ENCODE data around the gene CCDC8. TPM values are rescaled to one million over a fixed set of nuclear protein-coding genes. Genes with fewer than 3 reads are reported as not detected.

Gene CCDC8
- total and polyA plus RNA-seq, 2 of the 4 experiments (the other 2 are of a cell fraction) = 9.3 to 10.2 TPM

DNA sequence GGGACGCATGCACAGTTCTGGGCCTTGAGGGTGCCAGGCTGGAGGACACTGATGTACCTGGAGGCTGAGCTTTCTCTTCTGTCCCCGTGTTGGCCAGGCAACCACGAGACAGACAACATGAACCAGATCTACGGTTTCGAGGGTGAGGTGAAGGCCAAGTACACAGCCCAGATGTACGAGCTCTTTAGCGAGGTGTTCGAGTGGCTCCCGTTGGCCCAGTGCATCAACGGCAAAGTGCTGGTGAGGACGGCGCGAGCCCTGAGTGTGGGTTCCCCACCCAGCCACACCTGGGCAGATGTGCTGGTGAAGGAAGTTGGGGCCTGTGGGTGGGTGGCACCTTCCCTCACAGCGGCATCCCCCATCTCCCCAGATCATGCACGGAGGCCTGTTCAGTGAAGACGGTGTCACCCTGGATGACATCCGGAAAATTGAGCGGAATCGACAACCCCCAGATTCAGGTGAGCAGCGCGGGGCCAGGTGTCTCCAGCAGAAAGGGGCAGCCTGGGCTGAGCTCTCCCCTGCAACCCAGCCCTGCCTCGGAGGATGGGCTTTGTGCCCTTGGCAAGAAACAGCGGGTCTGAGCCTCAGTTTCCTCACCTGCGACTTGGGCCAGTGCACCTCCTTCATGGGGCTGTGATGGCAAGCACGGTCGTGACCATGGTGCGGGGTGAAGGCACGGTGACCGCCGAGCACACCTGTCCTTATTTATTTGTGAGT lies 26.2 kb downstream of the CCDC8 start:
- Histone ChIP-seq H2AK9ac (replicated peaks; ENCODE audit: low read depth, low read length, poor library complexity) (peak overlapping the region; percentile 37), H3K27me3 (ENCODE audit: control insufficient read depth, insufficient read depth, low read length) (no peaks in the 10 kb centered on the region), H2BK5ac (ENCODE audit: low read depth, low read length, poor library complexity, severe bottlenecking) (no peak overlapping the region), H3K9ac (ENCODE audit: low read depth, low read length) (no peak overlapping the region), H4K91ac (ENCODE audit: insufficient read depth, low read depth, low read length) (no peak overlapping the region), H2BK20ac (ENCODE audit: low read depth, low read length) (no peak overlapping the region), H3K36me3 (ENCODE audit: control insufficient read depth, insufficient read depth, low read length) (peaks cover 55% of the 10 kb centered on the region), H3K14ac (replicated peaks; ENCODE audit: low read depth, low read length) (no peak overlapping the region), H3K23ac (ENCODE audit: low read depth, low read length) (no peak overlapping the region), H3K56ac (ENCODE audit: extremely low read depth, insufficient read depth, low read length) (no peak overlapping the region), H3K9me3 (ENCODE audit: control insufficient read depth, insufficient read depth, low read length) (peaks cover 6% of the 10 kb centered on the region), H2BK120ac (ENCODE audit: low read depth, low read length) (no peak overlapping the region), H3K27ac (ENCODE audit: insufficient read depth, low read length) (no peak overlapping the region), H4K20me1 (ENCODE audit: insufficient read depth, low read length) (no peaks in the 10 kb centered on the region; the same call in 1 of the 2 replicates), H4K8ac (ENCODE audit: low read depth in 2 of 2, low read length in 2 of 2) (no peak overlapping the region), H3K18ac (ENCODE audit: low read depth, low read length) (no peak overlapping the region), H4K5ac (ENCODE audit: low read depth, low read length) (no peak overlapping the region), H2AFZ (replicated peaks; ENCODE audit: low read length, poor library complexity) (peak overlapping the region; percentile 33), H3K79me1 (ENCODE audit: low read depth in 1 of 2, low read length in 2 of 2) (peaks cover 0 to 26% of the 10 kb centered on the region in 2 experiments; a peak in 3 of 4 replicates), H3K9me1 (ENCODE audit: insufficient read depth, low read length) (peaks cover 11% of the 10 kb centered on the region), H3K4me1 (ENCODE audit: control insufficient read depth, insufficient read depth, low read length) (peaks cover 7% of the 10 kb centered on the region), H3K4me2 (ENCODE audit: low read depth, low read length) (no peak overlapping the region), H3K4me3 (ENCODE audit: insufficient read depth, low read depth, low read length) (no peak overlapping the region), H2BK15ac (ENCODE audit: low read depth, low read length) (no peak overlapping the region), H2AK5ac (ENCODE audit: low read depth, low read length) (no peak overlapping the region), H3K4ac (ENCODE audit: low read depth, low read length) (no peak overlapping the region)
- CTCF ChIA-PET = interaction anchor here (0.6 kb wide), 1 partner anchor 63 kb away, joined by 5 read pairs; no protein-coding TSS in a partner anchor
- no TSS peak for BruUV-seq (replicated peaks)
- intact Hi-C loops (cut with micrococcal nuclease) = no loop called here
- dilution Hi-C loops (cut with HindIII; ENCODE audit: low sequenced_read_pairs, unreplicated experiment) = no loop called here
- POLR2A ChIA-PET (ENCODE audit: unreplicated experiment) = no interaction called here
- ATAC-seq (ENCODE audit: low read depth) = no peak
- no peak for DNase-seq
- WGBS, 2 experiments (ENCODE audit: extremely low coverage in 2 of 2, insufficient read length in 1 of 2) = 99% methylated on average over 16 of the region's 30 CpGs; no CpG with 5 or more reads in 1 of the 2 experiments
- in situ Hi-C loops (cut with MboI; ENCODE audit: low sequenced_read_pairs) = loop anchor here (10.0 kb wide), 1 partner anchor 102 kb away; no protein-coding TSS in a partner anchor
- TF ChIP-seq, protein P1, sequence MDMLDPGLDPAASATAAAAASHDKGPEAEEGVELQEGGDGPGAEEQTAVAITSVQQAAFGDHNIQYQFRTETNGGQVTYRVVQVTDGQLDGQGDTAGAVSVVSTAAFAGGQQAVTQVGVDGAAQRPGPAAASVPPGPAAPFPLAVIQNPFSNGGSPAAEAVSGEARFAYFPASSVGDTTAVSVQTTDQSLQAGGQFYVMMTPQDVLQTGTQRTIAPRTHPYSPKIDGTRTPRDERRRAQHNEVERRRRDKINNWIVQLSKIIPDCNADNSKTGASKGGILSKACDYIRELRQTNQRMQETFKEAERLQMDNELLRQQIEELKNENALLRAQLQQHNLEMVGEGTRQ (IDR thresholded peaks at IDR 0.05; ENCODE audit: low read depth, low read length) = no peak
- TF ChIP-seq BHLHE40 (IDR thresholded peaks at IDR 0.05; ENCODE audit: low read depth, low read length) (no peak), MAZ (IDR thresholded peaks at IDR 0.05; ENCODE audit: borderline replicate concordance, low read depth, low read length) (no peak), CHD1 (IDR thresholded peaks at IDR 0.05; ENCODE audit: low read depth, low read length) (no peak), RFX5 (IDR thresholded peaks at IDR 0.05; ENCODE audit: low read depth, low read length) (no peak), RAD21 (IDR thresholded peaks at IDR 0.05; ENCODE audit: low read length) (no peak), FOS (IDR thresholded peaks at IDR 0.05; ENCODE audit: low read depth, low read length) (no peak), CEBPB (IDR thresholded peaks at IDR 0.05; ENCODE audit: low read depth, low read length) (no peak)
- TF ChIP-seq, protein P2, sequence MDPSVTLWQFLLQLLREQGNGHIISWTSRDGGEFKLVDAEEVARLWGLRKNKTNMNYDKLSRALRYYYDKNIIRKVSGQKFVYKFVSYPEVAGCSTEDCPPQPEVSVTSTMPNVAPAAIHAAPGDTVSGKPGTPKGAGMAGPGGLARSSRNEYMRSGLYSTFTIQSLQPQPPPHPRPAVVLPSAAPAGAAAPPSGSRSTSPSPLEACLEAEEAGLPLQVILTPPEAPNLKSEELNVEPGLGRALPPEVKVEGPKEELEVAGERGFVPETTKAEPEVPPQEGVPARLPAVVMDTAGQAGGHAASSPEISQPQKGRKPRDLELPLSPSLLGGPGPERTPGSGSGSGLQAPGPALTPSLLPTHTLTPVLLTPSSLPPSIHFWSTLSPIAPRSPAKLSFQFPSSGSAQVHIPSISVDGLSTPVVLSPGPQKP (IDR thresholded peaks at IDR 0.05; ENCODE audit: borderline replicate concordance, low read depth, low read length) = no peak
- TF ChIP-seq, protein P3, sequence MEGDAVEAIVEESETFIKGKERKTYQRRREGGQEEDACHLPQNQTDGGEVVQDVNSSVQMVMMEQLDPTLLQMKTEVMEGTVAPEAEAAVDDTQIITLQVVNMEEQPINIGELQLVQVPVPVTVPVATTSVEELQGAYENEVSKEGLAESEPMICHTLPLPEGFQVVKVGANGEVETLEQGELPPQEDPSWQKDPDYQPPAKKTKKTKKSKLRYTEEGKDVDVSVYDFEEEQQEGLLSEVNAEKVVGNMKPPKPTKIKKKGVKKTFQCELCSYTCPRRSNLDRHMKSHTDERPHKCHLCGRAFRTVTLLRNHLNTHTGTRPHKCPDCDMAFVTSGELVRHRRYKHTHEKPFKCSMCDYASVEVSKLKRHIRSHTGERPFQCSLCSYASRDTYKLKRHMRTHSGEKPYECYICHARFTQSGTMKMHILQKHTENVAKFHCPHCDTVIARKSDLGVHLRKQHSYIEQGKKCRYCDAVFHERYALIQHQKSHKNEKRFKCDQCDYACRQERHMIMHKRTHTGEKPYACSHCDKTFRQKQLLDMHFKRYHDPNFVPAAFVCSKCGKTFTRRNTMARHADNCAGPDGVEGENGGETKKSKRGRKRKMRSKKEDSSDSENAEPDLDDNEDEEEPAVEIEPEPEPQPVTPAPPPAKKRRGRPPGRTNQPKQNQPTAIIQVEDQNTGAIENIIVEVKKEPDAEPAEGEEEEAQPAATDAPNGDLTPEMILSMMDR (conservative IDR thresholded peaks at IDR 0.05; ENCODE audit: low read depth, low read length) = no peak

All from IMR-90 (cell line).